Activated CD4-positive, alpha-beta T cell treated with anti-CD3 and anti-CD28 coated beads, Interleukin-2, amount 50 U/mL, for 1 hour (primary cell): ENCODE data around the gene ELOVL7.

Source experiments
- DNase-seq: peaks from one replicate; pipeline ENCODE4 v3.0.0-alpha.2; 2020

Gene ELOVL7

GRCh38 chr5:60710362-60710761, 133.7 kb downstream of the ELOVL7 start:
- DNase-seq, result no peak

DNA sequence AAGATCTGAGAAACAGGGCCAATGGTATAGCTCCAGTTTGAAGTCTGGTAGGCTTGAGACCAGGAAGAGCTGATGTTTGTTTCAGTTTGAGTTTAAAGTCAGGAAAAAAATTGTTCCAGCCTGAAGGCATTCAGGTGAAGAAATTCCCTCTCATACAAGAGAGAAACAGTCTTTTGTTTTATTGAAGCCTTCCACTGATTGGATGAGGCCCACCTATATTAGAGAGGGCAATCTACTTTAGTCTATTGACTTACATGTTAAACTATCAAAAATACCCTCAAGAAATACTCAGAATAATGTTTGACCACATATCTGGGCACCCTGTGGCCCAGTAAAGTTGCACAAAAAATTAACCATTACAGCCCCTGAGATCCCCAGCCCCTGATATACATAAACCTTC, 138.9 kb downstream of the ELOVL7 start:
- no peak for DNase-seq

GRCh38 chr5:60703944-60704343, 140.1 kb downstream of the ELOVL7 start:
- no peak for DNase-seq
